Panc1 (cell line): Measurements from ENCODE around the gene WNK1.

Experiments
- POLR2AphosphoS5 ChIP-seq: IDR thresholded peaks from 2 replicates; pipeline ENCODE4 v1.6.1; 2012; ENCODE audit warnings: mild to moderate bottlenecking, low read depth, low read length, moderate library complexity
- SIN3A ChIP-seq: IDR thresholded peaks from 2 replicates; pipeline ENCODE4 v1.6.1; 2012; ENCODE audit warnings: low read depth, mild to moderate bottlenecking, low read length, moderate library complexity, borderline replicate concordance; ENCODE audit not compliant: insufficient read depth
- TF ChIP-seq, protein P1 (sequence below): fragments of 450-650 bp; IDR thresholded peaks from 2 replicates; pipeline ENCODE4 v1.5.1; 2017; ENCODE audit warnings: mild to moderate bottlenecking
- TF ChIP-seq, protein P2 (sequence below), 2 experiments: IDR thresholded peaks; 2 replicates each; pipeline ENCODE4 v1.6.1; 2011 to 2012; ENCODE audit warnings: low read depth in 2 of 2, control low read depth in 1 of 2, low read length in 1 of 2, mild to moderate bottlenecking in 1 of 2, moderate library complexity in 1 of 2; ENCODE audit not compliant: insufficient read depth in 1 of 2

DNA sequence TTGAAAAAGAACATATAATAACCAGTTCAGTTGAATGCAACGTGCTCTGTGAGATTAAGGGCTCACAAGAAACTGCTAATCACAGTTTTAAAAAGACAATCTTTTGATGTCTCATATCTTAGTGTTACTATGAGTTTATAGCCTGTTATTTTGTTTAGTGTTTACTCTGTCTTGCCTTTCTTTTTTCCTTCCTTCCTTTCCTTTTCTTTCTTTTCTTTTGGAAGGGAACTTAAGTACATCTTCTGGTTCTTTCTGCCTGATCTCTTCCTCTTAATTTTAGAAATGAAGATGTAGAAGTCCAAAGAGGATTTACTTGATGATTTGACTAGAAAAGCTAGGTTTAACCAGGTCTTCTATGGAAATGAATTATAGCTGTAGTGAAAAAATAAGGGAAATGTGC lies 38.2 kb downstream of the WNK1 start:
- TF ChIP-seq, protein P1, sequence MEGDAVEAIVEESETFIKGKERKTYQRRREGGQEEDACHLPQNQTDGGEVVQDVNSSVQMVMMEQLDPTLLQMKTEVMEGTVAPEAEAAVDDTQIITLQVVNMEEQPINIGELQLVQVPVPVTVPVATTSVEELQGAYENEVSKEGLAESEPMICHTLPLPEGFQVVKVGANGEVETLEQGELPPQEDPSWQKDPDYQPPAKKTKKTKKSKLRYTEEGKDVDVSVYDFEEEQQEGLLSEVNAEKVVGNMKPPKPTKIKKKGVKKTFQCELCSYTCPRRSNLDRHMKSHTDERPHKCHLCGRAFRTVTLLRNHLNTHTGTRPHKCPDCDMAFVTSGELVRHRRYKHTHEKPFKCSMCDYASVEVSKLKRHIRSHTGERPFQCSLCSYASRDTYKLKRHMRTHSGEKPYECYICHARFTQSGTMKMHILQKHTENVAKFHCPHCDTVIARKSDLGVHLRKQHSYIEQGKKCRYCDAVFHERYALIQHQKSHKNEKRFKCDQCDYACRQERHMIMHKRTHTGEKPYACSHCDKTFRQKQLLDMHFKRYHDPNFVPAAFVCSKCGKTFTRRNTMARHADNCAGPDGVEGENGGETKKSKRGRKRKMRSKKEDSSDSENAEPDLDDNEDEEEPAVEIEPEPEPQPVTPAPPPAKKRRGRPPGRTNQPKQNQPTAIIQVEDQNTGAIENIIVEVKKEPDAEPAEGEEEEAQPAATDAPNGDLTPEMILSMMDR: no peak
- TF ChIP-seq SIN3A (no peak), POLR2AphosphoS5 (no peak)
- TF ChIP-seq, protein P2, sequence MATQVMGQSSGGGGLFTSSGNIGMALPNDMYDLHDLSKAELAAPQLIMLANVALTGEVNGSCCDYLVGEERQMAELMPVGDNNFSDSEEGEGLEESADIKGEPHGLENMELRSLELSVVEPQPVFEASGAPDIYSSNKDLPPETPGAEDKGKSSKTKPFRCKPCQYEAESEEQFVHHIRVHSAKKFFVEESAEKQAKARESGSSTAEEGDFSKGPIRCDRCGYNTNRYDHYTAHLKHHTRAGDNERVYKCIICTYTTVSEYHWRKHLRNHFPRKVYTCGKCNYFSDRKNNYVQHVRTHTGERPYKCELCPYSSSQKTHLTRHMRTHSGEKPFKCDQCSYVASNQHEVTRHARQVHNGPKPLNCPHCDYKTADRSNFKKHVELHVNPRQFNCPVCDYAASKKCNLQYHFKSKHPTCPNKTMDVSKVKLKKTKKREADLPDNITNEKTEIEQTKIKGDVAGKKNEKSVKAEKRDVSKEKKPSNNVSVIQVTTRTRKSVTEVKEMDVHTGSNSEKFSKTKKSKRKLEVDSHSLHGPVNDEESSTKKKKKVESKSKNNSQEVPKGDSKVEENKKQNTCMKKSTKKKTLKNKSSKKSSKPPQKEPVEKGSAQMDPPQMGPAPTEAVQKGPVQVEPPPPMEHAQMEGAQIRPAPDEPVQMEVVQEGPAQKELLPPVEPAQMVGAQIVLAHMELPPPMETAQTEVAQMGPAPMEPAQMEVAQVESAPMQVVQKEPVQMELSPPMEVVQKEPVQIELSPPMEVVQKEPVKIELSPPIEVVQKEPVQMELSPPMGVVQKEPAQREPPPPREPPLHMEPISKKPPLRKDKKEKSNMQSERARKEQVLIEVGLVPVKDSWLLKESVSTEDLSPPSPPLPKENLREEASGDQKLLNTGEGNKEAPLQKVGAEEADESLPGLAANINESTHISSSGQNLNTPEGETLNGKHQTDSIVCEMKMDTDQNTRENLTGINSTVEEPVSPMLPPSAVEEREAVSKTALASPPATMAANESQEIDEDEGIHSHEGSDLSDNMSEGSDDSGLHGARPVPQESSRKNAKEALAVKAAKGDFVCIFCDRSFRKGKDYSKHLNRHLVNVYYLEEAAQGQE (IDR thresholded peaks at IDR 0.05; ENCODE audit: insufficient read depth in 1 of 2, low read depth in 2 of 2, low read length in 1 of 2): no peak
